GDM1 (cell line): ENCODE results near the gene DNAJC1.

Experiments
- DNase-seq: peaks from one replicate; lab custom pipeline; 2025; lab: John Stamatoyannopoulos, UW

The DNAJC1 gene

DNA sequence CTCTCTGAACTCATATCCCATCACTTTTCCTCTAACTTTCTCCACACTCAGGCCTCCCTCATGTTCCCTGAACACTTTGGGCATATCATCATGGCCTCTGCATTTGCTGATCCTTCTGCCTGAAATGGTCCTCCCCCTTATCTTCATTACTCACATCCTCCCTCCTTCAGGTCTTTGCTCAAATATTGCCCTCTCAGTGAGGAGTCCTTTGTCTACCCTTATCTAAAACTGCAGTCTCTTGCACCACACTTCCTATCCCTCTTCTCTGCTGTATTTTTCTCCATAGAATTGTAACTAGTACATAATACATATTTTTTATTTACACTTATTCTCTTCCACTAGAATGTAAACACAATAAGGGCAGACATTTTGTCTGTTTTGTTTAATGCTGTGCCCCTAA lies 41.7 kb downstream of the DNAJC1 start:
- DNase-seq = no peak

- no peak for DNase-seq
Observed at GRCh38 chr10:21959998-21960397, 43.5 kb downstream of the DNAJC1 start.

- DNase-seq = no peak
Observed at GRCh38 chr10:21954690-21955089, 48.8 kb downstream of the DNAJC1 start.

DNA sequence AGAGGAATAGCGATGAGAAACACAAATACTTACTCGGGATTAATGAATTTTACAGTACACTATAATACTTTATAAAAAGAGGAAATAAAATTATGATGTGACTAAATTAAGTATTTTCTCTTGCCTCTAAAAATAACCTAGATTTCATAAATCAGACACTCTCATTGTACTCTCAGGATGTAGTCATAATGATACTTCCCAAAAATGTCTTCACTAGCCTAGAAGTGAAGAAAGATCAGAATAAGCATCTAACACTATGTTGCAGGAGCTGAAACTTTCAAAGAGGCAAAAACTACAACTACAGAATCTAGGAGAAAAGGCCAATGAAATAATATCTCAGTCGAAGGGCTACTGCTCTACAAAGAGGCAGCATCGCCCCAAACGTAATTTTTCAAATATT lies 49.4 kb downstream of the DNAJC1 start:
- no peak for DNase-seq

DNA sequence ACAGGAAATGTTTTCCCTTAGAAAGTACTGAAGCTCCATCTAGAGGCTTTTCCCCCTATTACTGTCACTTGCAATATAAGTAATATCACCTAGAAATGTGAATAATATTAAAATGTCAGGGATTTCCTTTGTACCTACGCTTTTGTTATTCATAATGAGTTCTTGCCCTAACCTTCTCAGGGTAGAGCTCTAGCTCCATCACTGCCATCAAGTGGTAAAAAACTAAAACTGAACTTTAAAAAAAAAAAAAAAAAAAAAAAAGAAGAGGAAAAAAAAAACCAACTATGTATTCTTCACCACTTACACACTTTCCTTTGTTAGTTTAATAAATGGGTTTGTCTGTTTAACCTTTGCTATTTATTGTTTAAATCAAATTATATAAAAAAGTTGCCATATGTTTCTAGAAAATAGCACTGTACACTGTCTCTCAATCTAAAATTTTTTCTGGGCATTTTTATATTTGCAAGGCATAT lies 49.9 kb downstream of the DNAJC1 start:
- no peak for DNase-seq

GRCh38 chr10:21950566-21950965 lies 53.0 kb downstream of the DNAJC1 start:
- DNase-seq = no peak

GRCh38 chr10:21946946-21947345 lies 56.6 kb downstream of the DNAJC1 start:
- DNase-seq = no peak

GRCh38 chr10:21944727-21945386 lies 58.7 kb downstream of the DNAJC1 start:
- no peak for DNase-seq

DNA sequence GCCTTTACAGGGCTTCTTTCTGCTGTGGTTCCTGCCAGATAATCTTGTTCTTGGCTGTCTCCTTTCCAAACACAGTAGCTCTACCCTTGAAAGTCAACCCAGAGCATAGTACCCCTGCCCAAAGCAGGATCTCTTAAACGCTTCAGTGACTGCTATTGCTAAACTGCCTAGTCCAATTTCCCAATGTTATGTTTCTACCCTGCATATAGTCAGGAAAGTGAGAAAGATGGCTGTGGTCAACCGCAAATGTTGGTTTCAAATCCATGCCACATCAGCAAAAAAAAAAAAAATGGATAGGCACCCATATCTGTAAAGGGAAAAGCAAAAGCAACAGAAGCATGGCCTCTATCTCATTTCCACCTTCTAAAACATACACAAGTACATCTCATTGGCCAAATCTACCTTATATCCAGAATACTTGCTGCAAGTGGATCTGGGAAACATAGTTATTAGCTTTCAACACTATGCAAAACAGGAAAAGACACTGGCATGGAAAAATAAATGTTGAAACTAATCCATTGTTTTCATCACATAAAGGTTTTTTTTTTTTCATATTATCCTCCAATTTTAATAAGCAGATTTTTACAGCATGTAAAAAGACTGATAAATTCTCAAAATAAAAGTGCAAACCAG lies 59.8 kb downstream of the DNAJC1 start:
- DNase-seq = peak; percentile 31

GRCh38 chr10:21935439-21936023 lies 68.0 kb downstream of the DNAJC1 start:
- no peak for DNase-seq

GRCh38 chr10:21934307-21934706 lies 69.2 kb downstream of the DNAJC1 start:
- DNase-seq = no peak

DNA sequence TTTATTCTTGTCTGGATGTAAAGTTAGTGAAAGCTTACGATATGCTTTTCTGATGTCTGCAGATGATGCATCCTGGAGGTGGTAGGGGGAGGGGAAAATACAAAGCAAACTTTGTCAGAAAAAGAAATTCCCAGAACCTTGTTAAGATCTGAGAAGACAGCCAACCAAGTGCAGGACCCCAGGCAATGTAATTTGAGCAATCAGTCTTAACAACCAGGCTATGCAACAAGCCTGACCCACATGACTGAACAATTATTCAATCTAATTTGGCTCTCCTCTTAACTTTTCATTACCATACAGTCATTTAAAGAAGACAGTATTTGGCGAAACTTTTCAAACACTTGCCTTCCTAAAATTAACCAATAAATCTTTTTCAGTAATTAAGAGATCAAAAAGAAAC lies 74.5 kb downstream of the DNAJC1 start:
- DNase-seq = no peak

GRCh38 chr10:21927631-21928353 lies 75.7 kb downstream of the DNAJC1 start:
- no peak for DNase-seq

DNA sequence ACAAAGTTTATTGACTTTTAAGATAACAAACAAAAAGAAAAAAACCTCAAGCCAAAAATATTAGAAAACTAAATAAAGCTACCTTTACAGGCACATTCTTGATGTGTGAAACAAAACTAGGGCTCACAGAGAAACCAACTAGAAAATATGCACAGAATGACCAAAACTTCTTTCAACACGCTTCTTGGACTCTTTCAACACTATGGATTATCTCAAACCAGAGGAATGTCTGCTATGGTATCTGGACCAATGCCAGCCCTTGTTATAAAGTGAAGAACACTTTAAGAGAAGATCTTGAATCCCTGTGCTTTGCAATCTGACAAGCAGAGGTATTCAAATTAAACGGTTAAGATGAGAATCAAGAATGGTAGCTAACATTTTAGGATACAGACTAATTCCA lies 76.6 kb downstream of the DNAJC1 start:
- no peak for DNase-seq

DNA sequence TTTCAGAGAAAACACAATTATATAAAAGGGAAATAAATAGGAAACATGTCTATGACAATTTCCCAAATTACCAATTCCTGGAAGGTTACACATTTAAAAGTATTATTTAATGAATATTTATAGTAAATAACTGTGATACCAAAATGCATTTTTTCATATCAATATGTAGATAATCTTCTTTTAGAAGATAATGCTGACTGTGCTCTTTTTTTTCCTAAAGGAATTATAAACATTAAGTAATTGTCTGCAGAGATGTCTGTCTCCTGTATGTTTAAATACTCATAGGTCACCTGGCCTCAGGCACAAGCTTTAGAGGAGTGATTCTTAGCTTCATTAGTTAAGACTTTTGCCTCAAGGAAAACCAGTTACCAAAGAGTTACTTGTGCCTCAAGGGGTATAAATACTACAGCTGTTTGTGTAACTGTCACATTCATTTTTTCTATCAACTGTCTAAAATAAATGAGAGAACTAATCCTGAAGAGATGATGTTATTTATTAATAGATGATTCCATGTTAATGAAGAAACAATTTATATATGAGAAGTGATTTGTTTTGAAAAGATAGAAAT lies 77.1 kb downstream of the DNAJC1 start:
- DNase-seq = no peak

DNA sequence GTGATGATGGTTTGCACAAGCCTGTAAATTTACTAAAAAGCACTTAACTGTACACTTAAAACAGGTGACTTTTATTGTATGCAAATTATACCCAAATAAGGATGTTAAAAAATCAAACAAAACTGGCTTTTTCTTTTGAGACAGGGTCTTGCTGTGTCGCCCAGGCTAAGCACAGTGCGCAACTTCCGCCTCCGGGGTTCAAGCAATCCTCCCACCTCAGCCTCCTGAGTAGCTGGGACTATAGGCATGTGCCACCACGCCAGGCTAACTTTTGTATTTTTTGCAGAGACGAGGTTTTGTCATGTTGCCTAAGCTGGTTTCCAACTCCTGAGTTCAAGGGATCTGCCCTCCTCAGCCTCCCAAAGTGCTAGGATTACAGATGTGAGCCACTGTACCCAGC lies 77.7 kb downstream of the DNAJC1 start:
- no peak for DNase-seq

DNA sequence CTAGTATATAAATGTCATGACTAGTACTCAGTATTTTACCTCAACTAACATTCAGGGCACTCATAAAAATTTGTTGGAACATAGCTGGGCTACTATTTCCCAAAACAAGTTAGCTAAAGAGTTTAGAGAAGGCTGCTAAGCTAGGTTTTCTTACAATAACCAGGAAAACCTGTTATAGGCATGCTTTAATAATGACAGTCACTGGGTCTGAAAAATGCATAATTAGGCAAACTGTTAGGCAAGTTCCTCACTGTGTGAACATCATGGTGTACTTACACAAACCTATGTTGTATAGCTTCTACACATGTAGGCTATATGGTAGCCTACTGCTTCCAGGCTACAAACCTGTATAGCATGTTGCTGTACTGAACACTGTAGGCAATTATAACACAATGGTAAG lies 79.0 kb downstream of the DNAJC1 start:
- DNase-seq = no peak

DNA sequence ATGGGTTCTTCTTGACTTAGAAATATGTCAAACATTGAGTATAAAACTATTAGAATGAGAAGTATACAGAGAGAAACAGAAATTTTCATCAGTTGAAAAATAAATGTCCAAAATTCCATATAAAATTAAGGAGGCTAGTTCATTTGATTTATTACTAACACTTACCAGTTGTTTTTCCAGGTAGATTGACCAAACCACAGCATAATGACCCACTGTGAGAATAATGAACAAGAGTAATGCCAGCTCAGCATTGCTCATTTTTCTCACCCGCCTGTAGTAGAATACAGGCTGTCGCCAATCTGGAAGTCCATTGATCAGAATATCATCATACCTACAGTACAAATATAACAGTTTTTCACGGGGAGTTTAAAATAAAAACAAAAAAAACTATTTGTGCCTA lies 82.9 kb downstream of the DNAJC1 start:
- DNase-seq = no peak

GRCh38 chr10:21919906-21920305 lies 83.6 kb downstream of the DNAJC1 start:
- DNase-seq = no peak

DNA sequence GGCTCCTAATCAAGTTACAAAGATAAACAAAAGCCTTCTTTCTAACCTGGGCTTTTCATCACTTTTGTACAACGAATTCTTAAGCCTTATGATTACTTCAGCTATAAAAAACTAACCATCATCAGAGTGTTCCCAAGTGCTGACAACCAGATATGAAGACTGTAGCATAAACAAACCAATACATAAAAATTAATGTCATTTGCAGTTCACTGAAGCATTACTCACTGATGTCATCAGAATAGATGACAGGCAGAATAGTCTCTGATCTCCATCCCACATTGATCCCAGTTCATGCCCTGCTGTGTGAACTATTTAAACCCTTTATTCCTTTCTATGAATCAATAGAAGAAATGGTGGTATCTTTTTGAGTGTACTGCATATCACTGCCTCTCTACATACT lies 84.4 kb downstream of the DNAJC1 start:
- no peak for DNase-seq

DNA sequence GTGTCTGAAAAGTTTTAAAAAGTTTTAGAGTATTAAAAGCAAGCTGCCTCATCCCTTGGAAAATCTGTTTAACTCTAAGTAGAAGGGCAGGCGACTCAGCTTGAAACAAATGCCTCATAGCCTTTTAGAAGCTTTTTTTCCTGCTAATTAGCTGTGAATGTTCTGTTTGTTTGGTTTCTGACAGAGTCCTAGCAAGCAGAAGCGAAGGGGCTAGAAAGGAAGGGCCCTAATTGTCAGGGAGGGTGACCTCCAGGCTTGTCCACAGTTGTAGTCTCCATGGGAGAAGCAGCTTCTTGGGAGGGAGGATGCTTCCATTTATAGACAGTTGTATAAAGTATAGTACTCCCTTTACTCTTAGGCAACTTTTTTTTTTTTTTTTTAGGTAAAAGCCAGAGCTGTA lies 90.9 kb downstream of the DNAJC1 start:
- no peak for DNase-seq

- DNase-seq = no peak
Observed at GRCh38 chr10:21910798-21911197, 92.7 kb downstream of the DNAJC1 start.

DNA sequence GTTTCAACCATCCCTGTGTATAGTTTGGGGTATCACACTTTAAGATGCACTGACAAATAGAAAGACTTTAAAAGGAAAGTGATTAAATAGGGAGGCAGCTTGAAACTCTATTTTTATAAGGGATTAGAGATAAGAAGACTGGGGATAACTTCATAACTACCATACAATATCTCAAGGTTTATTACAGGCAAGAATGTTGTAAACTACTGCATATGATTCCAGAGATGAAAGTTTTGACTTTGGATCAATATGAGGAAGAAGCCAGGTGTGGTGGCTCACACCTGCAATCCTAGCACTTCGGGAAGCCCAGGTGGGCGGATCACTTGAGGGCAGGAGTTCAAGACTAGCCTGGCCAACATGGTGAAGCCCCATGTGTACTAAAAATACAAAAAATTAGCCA lies 96.1 kb downstream of the DNAJC1 start:
- no peak for DNase-seq
